HG02970 (cell line): Measurements from ENCODE around the gene CRIP1.

Experiments
- ATAC-seq: cut with Tn5 transposase; IDR thresholded peaks from one replicate; pipeline ENCODE4 v1.9.1; 2021; ENCODE audit warnings: mild to moderate bottlenecking, moderate library complexity, moderate number of reproducible peaks; ENCODE audit not compliant: unreplicated experiment, low FRiP score

The CRIP1 gene

DNA sequence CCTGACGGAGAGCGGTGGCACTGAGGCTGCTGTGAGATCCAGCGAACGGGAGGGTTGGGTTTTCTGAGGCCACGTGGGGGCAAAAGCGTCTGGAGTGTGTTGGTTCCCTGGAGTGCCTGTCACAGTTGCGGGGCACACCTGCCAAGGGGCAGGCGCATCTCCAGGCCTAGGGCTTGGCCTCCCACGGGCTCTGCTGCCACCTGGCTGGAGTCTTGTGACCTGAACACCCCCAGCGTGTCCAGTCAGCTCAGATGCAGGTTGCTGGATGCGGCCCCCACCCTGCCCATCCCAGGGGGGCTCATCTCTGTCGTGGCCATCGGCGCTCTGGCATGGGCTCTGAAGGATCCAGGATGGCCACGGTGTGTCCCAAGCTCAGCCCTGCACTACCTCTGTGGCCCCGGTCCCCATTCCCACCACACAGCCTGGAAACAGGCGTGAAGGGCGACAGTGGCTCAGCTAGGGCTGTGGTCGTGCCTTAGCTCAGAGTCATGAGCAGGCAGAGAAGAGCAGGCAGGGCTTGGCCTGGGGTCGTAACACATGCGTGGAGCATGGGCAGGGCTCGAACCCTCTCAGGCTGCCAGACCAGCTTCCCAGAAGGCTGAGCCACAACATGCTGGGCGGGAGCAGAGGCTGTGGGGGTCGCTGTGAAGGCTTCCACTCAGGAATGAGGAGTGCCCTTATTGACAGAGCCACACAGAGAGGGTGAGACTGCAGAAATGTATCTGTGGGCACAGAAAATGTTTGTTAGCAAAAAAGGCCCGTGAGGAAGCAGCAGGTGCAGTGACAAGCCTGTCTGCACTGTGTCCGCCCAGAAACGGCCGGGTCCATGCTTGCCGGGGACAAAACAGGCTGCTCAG is 35.6 kb upstream of the CRIP1 start:
- ATAC-seq, result no peak

DNA sequence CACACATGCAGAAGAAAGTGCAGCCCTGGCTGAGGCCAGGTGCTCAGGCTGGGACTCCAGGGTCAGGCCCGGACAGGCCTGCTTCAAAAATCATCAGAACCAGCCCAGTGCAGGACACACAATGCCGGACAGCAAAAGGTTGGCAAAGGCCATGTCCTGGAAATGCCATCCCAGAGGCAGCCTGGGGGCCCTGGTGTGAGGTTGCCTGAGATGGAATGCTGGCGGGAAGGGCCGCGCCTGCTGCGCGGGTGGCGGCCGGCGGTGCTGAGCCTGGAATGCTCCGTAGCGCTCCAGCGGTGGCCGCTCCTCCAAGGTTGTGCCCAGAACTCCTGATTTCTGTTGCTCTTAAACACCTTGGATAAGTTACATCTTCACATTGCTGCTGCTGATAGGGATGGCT is 33.7 kb upstream of the CRIP1 start:
- ATAC-seq, result no peak

DNA sequence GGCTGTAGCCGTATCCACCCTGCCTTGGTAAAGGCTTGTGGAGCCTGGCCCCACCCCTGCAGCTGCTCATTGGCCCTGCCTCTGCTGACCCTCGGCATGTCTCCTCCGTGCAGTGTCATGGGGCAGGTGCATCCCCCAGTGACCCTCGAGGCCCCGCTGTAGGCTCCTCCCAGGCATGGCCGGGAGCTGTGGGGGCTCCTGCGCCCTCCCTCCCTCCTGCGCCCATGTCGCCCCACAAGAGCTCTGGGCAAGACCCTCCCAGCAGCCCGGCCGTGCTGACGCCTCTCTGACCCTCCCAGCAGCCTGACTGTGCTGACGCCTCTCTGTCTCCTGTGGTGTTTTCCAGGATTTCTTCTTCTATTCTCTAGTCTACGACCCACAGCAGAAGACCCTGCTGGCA is 32.8 kb upstream of the CRIP1 start:
- ATAC-seq, result no peak

DNA sequence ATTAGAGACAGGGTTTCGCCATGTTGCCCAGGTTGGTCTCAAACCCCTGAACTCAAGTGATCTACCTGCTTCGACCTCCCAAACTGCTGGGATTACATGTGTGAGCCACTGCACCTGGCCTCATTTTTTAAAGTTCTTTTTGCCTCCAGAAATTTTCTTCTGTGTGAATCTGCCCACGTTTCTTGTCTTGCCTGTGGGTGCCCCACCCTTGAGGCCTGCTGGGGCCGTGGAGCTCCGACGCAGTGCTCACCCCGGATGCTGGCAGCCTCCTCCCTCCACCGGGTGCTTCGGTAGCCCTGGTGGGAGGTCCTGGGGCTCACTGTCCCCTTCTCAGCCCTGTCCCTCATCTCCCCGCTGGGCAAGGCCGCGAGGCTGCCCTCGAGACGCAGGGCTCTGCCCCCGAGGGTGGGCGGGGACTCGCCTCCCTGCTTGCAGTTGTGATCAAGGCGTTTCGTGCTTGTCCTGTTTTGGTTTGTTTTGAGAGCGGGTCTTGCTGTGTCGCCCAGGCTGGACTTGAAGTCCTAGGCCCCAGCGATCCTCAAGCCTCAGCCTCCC is 31.5 kb upstream of the CRIP1 start:
- ATAC-seq, result no peak

DNA sequence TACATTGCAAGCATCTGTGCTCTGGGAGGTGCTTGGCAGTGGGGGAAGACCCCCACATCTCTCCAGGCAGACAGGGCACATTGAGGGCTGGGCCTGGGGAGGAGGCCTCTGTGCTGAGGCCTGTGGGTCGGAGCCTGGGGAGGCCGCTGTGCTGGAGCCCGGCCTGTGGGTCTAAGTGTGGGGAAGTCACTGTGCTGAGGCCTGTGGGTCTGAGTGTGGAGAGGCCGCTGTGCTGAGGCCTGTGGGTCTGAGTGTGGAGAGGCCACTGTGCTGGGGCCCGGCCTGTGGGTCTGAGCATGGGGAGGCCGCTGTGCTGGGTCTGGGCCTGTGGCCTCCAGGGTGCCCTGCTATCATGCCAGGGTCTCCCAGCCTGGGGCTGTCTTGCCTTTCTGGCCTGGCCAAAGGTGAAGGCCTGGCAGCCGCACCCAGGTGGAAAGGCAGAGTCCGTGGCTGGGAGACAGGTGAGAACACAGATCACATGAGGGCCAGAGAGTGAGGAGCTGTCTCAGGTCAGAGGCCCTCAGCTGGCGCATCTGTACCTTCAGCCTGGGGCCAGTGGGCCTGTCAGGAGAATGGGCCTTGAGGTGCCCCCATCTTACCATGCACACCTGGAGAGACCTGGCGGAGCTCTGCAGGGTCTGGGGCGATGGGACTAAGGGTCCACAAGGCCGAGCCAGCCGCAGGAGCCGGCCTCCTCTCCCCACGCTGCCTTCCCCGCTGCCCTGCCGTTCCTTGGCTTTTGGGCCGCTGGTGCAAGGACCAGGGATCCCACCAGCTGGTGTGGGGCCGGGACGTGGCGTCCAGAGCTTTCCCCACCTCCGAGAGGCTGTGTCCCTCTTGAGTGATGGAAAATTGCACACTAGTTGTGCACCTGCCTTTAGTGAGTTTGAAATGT is 30.7 kb upstream of the CRIP1 start:
- no peak for ATAC-seq

DNA sequence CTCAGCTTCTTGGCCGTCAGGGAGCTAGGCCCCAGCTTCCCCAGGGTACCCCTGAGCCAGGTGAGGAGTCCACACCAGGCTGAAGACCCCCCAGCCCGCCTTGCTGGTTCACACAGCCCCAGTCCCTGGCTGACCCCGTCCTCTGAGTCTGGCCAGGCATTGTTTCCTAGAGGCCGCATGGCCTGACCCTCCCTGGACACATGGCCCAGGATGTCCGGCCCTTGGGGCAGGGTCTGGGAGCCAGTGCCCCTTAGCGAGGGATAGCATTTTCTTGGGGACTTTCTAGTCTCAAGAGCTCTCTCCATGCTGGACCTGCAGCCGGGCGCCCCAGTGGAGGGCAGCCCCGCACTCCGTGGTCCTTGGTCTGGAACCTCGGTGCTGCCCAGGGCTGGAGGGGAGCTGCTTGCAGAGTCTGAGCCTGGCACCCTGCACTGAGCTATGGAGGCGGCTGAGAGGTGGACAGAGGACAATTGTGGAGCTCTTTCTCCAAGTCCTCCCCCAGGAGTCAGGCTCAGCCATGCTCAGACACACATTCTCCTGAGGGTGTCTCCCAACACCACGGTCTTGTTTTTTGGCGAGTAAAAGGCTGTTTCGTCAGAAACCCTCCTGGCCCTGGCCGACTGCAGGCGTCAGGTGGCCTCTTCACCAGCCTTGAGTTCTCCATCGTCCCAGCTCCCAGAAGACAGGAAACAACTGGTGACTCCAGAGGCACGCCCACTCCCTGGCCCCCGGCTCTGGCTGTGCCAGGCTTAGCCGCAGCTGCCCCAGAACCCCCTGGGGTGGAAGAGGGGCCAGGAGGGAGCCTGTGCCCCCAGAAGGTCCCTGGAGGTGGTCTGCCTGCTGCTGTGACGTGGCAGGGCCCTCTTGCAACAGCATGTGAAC is 29.7 kb upstream of the CRIP1 start:
- no peak for ATAC-seq

DNA sequence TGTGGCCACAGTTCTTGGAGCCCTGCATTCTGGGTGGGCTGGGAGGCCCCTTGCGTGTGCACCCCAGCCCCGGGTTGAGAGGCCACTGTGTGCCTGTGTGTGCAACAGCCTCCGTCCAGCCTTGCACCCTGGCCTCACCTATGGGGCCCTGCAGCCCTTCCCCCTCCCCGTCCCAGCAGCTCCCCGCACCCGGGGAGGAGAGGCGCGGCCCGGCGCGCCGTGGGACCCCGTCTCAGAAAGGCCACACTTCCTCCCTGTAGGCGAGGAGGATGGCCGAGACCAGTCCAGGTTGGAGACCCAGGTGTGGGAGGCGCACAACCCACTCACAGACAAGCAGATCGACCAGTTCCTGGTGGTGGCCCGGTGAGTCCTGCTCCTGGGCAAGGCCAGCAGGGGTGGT is 28.7 kb upstream of the CRIP1 start:
- ATAC-seq, result no peak

DNA sequence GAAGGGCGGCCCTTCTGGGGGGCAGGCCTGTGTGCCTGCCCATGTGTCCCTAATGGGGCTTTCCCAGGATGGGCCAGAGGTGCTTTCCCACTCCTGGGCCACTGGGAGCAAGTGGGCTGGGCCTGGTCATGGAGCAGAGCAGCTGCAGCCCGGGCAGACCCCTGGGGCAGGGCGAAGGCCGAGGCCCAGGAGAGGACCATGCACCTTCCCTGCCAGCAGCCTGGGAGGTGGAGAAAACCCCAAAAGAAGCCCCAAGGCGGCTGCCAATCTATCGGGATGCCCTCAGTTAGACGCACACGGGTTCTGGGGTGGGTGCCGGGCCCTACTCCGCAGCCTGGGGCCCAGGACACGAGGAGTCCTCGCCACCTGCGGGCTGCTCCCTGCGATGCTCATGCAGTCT is 28.1 kb upstream of the CRIP1 start:
- ATAC-seq, result no peak

DNA sequence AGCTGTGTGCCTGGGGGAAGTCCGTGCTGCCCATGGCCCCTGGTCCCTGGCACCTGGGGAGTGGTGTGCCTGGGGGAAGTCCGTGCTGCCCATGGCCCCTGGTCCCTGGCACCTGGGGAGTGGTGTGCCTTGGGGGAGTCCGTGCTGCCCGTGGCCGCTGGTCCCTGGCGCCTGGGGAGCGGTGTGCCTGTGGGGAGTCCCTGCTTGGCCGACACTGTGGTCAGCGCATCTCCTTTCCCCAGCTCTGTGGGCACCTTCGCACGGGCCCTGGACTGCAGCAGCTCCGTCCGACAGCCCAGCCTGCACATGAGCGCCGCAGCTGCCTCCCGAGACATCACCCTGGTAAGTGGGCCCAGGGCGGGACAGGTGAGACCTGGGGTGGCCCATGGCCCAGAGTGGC is 26.6 kb upstream of the CRIP1 start:
- no peak for ATAC-seq

DNA sequence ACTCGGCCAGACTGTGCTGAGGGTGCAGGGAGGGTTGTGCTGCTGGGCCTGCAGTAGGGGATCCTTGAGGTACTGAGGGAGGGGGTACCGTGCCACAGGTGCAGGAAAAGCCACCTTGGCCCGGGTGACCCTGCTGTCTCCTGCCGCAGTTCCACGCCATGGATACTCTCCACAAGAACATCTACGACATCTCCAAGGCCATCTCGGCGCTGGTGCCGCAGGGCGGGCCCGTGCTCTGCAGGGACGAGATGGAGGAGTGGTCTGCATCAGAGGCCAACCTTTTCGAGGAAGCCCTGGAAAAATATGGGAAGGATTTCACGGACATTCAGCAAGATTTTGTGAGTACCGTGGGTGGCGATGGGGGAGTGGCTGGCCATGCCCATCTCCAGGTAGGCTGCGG is 26.1 kb upstream of the CRIP1 start:
- ATAC-seq, result no peak

DNA sequence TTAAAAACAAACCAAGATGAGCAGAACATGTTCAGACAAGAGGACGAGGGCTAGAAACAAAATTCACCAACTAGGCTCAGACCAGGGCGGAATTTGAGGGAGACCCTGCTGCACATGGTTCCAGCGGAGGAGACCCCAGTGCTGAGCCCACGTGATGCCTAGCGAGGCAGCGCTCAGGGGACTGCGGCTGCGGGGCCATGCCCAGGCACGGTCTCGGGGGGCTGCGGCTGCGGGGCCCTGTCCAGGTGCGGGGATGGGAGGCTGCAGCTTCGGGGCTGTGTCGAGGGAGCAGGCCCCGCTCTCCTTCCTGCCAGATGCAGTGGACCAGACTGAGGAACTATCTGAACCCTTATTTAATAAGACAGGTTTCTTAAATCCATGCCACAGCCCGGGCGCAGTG is 24.8 kb upstream of the CRIP1 start:
- ATAC-seq, result no peak

DNA sequence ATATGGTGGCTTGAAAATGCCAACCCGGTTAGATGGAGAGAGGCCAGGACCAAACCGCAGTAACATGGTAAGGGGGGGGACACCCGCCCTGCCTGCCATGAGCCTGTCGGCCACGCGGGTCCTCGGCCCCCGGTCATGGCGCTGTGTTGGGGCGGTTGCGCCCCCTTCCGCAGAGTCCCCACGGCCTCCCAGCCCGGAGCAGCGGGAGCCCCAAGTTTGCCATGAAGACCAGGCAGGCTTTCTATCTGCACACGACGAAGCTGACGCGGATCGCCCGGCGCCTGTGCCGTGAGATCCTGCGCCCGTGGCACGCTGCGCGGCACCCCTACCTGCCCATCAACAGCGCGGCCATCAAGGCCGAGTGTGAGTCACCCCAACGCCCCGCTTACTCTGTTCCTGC is 22.2 kb upstream of the CRIP1 start:
- ATAC-seq, result no peak

DNA sequence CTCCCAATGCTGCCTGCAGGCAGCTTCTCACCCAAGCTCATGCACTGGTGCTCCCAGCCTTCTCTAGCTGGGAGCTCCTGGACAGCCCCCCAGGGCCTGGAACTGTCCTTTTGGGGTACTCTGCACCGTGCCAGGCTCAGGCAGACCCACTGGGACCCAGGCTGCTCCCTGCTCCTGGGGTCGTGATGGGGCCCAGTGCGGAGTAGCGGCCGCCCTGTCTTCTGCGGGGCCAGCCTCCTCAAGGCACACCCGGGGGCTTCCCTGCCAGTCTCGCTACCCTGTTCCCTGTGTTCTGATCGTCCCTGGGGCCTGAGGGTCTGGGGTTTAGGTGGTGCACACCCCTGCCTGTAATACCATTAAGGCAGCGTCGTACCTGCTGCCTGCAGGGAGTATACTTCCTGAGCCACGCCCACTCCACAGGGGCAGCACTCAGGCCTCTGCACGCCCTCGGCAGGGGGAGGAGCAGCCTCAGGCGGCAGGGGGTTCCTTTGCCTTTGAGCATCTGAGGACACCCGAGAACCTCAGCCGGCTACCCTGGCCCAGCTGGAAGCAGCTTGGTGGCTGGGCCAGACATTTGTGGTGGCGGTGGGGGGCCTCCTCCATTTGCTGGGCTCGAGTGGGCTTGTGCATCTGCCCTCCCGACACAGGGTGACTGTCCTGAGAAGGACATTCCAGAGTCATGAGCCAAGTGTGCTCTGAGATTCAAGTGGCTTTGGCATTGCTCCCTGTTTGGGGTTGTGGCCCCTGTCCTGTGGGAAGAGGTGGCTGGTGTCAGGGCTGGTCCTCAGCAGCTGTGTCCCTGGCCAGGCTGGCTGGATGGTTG is 21.3 kb upstream of the CRIP1 start:
- no peak for ATAC-seq

DNA sequence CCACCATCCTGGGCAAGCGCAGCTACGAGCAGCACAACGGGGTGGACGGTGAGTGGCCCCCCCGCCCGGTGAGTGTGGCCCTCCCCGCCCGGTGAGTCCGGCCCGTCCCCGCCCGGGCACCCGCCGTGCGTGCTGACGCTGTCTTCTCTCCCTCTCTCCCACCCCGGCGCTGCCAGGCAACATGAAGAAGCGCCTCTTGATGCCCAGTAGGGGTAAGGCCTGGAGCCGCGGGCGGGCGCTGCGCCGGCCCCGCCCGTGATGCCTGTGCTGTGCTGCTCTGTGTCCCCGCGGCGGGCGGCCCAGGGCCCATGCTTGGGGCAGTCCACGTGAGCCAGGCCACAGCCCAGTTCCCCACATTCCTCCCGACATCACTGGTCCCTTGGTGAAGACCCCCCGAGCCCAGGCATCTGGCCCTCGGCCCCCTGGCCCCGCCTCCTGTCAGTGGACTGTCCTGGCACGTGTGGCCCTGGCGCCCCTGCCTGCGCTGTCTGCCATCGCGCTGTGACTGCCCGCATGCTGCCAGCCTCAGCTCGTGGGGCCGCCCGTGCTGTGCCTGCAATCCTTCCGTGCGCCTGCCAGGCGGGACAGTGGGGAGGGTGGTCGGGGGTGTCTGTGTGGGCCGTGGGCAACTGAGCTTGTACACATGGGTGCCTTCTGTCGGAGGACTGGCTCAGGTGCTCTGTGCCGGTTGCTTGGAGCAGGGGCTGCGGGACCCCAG is 20.0 kb upstream of the CRIP1 start:
- ATAC-seq, result no peak

DNA sequence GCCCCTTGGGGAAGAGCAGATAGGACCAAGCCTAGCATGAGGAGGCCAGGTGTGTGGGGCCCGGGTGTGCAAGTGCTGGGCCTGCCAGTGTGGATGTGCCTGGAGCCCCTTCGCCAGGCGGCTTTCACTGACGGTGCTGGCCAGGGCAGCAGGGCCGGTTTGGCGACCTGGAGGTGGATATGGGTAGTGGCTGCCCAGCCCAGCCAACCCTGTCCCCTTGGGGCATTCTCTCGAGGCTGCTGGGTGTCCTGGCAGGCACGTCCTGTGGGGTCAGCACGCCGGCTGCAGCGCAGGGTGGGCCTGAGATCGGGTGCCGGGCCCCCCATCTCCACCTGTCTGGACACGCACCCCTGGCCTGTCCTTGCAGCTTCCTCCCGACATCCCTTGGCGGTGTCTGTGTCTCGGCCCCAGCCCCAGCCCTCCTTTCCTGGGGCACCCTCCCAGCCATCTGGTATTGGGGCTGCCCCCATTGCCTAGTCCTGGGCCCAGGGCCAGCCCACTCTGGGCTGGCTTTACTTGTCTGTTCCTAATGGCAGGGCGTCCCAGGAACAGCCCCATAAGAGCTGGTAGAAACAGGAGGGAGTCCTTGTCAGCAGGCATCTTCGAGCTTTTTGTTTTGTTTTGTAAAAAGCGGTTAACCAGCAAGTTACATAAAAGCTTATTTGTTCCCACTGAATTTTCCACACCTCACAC is 19.3 kb upstream of the CRIP1 start:
- no peak for ATAC-seq

DNA sequence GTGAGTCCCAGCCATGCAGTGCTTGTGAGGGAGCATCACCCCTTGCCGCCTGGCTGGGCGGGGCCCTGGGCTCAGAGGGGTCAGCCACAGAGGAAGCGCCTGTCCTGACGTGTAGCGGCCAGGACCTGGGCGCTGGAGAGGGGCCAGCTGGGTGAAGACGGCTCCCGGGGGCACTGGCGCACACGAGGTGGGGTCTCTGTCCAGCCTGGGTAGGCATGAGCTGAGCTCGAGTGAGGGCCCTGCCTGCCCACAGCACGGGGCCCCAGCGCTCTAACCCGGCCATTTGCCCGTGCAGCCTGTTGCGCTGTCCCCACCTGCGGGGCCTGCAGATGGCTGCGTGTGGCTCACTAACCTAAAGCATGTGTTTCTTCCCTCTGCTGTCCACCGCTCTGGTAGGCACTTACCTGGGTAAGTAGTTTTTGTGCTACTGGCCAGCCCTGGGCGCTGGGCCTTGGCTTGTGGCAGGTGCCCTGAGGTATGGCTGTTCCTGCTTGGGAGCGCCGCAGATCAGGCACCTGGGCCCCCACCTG is 18.7 kb upstream of the CRIP1 start:
- ATAC-seq, result no peak

DNA sequence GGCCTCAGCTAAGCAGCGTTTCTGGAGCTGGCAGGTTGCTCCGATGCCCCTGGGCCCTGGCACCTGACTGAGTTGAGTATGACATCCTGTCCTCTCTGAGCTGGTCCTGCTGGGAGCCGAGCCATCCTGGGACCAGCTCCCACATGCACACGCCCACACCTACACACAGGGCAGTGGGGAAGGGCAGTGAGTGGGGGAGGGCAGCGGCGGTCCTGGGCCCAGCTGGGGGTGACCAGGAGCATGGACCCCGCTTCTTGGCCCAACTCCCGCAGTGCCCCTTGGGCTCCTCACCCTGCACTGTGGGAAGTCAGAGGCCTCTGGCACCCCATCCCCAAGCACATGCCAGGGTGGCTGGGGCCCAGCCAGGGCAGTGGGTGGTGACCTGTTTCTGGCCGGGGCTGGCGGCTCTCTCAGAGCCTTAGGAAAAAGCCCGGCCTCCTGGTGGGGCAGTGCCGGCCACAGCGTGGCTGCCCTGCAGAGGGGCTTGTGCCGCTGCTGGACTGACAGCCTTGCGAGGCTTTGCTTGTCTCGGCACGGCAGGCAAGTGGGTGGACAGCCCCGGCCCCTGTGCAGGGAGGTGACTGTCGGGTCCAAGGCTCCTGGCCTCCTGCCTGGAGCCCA is 18.0 kb upstream of the CRIP1 start:
- ATAC-seq, result no peak
